Liver (tissue), 9 donors: ENCODE results near the gene MAT2A. TPM values are rescaled to one million over a fixed set of nuclear protein-coding genes. Genes with fewer than 3 reads are reported as not detected.

ENCODE experiments used
- DNase-seq: peaks from one replicate; pipeline ENCODE4 v3.0.0-alpha.2; 2017; ENCODE audit warnings: low spot score
- H3K27ac ChIP-seq, 2 donors: one replicate each; pipeline ENCODE4 v1.7.0; 2013; ENCODE audit warnings: inconsistent platforms in 2 of 2, low read length in 2 of 2, control low read depth in 1 of 2, low read depth in 1 of 2, mild to moderate bottlenecking in 1 of 2
- H3K27me3 ChIP-seq, 4 donors: one replicate each; pipeline versions ENCODE4 v1.6.1 to v1.7.0; 2013; ENCODE audit warnings: low read length in 3 of 4, inconsistent platforms in 1 of 4, mild to moderate bottlenecking in 1 of 4, moderate library complexity in 1 of 4; ENCODE audit not compliant: control insufficient read depth in 4 of 4, insufficient read depth in 4 of 4
- H3K36me3 ChIP-seq, 4 donors: one replicate each; pipeline versions ENCODE4 v1.6.1 to v1.7.0; 2013; ENCODE audit warnings: low read length in 3 of 4, mild to moderate bottlenecking in 3 of 4, low read depth in 1 of 4, moderate library complexity in 1 of 4; ENCODE audit not compliant: control insufficient read depth in 4 of 4, insufficient read depth in 3 of 4
- H3K4me1 ChIP-seq, 4 donors: one replicate each; pipeline versions ENCODE4 v1.6.1 to v1.7.0; 2013; ENCODE audit warnings: low read length in 3 of 4, mild to moderate bottlenecking in 3 of 4, moderate library complexity in 1 of 4; ENCODE audit not compliant: control insufficient read depth in 4 of 4, insufficient read depth in 4 of 4
- H3K4me3 ChIP-seq, 3 donors: one replicate each; pipeline versions ENCODE4 v1.6.1 to v1.7.0; 2013; ENCODE audit warnings: low read length in 3 of 3, control low read depth in 1 of 3, low read depth in 1 of 3, mild to moderate bottlenecking in 1 of 3
- H3K9ac ChIP-seq, 2 donors: one replicate each; pipeline ENCODE4 v1.7.0; 2013; ENCODE audit warnings: low read length in 2 of 2, mild to moderate bottlenecking in 2 of 2, moderate library complexity in 2 of 2, control low read depth in 1 of 2, low read depth in 1 of 2
- H3K9me3 ChIP-seq, 4 donors: one replicate each; pipeline versions ENCODE4 v1.6.1 to v1.7.0; 2013; ENCODE audit warnings: low read length in 3 of 4; ENCODE audit not compliant: control insufficient read depth in 4 of 4
- EGR1 ChIP-seq, 2 donors: IDR thresholded peaks; 2 replicates each; pipeline ENCODE4 v1.6.1; 2016 to 2018; ENCODE audit warnings: antibody characterized with exemption in 2 of 2, low read depth in 2 of 2
- FOXA1 ChIP-seq: IDR thresholded peaks from 2 replicates; pipeline ENCODE4 v1.6.1; 2016; ENCODE audit warnings: antibody characterized with exemption
- FOXA2 ChIP-seq: IDR thresholded peaks from 2 replicates; pipeline ENCODE4 v1.6.1; 2016; ENCODE audit warnings: antibody characterized with exemption
- GABPA ChIP-seq, 2 donors: IDR thresholded peaks in 1 of 2; conservative IDR thresholded peaks in 1 of 2; 2 replicates each; pipeline ENCODE4 v1.6.1; 2016; ENCODE audit warnings: antibody characterized with exemption in 2 of 2, mild to moderate bottlenecking in 1 of 2, moderate library complexity in 1 of 2
- HNF4A ChIP-seq, 2 donors: conservative IDR thresholded peaks; 2 replicates each; pipeline ENCODE4 v1.6.1; 2016; ENCODE audit warnings: antibody characterized with exemption in 2 of 2, mild to moderate bottlenecking in 2 of 2
- HNF4G ChIP-seq: IDR thresholded peaks from 2 replicates; pipeline ENCODE4 v1.6.1; 2016; ENCODE audit warnings: antibody characterized with exemption
- JUND ChIP-seq, 2 donors: IDR thresholded peaks; 2 replicates each; pipeline ENCODE4 v1.6.1; 2016; ENCODE audit warnings: antibody characterized with exemption in 2 of 2
- NR2F2 ChIP-seq: IDR thresholded peaks from 2 replicates; pipeline ENCODE4 v1.6.1; 2016; ENCODE audit warnings: antibody characterized with exemption
- RAD21 ChIP-seq, 2 donors: IDR thresholded peaks; 2 replicates each; pipeline ENCODE4 v1.6.1; 2016; ENCODE audit warnings: antibody characterized with exemption in 2 of 2, mild to moderate bottlenecking in 2 of 2
- REST ChIP-seq: IDR thresholded peaks from 2 replicates; pipeline ENCODE4 v1.6.1; 2016; ENCODE audit warnings: antibody characterized with exemption, mild to moderate bottlenecking
- RXRA ChIP-seq, 2 donors: IDR thresholded peaks; 2 replicates each; pipeline ENCODE4 v1.6.1; 2017 to 2018; ENCODE audit warnings: antibody characterized with exemption in 2 of 2, mild to moderate bottlenecking in 1 of 2
- SP1 ChIP-seq: IDR thresholded peaks from 2 replicates; pipeline ENCODE4 v1.6.1; 2018; ENCODE audit warnings: antibody characterized with exemption, mild to moderate bottlenecking
- WGBS: extraction: QIAGEN DNeasy Blood & Tissue Kit; methylation state at CpG from one replicate; pipeline ENCODE4 v1.1.7; 2013; 5-methylcytosine and 5-hydroxymethylcytosine counted together
- polyA plus RNA-seq, 2 donors: library from polyadenylated mRNA; stranded (reverse) in 1 of 2; unstranded in 1 of 2; fragments of 200-250 nt in 1 of 2; fragments of >200 nt in 1 of 2; fragmentation: Nextera tagmentation in 1 of 2; extraction: Ambion mirVana in 1 of 2; gene quantifications; one replicate each; pipeline versions ENCODE4 v1.2.1 to v1.2.3, GENCODE V29; 2013 to 2015
- total RNA-seq, 2 donors: library from RNA; depleted of rRNA; stranded (reverse); fragments of >200 nt; gene quantifications; one replicate each; pipeline ENCODE4 v1.2.3, GENCODE V29; 2014
- TF ChIP-seq, protein P1 (sequence below): IDR thresholded peaks from 2 replicates; pipeline ENCODE4 v1.6.1; 2016; ENCODE audit warnings: antibody characterized with exemption
- TF ChIP-seq, protein P2 (sequence below): IDR thresholded peaks from 2 replicates; pipeline ENCODE4 v1.6.1; 2016; ENCODE audit warnings: antibody characterized with exemption
- TF ChIP-seq, protein P3 (sequence below): IDR thresholded peaks from 2 replicates; pipeline ENCODE4 v1.6.1; 2016; ENCODE audit warnings: antibody characterized with exemption
- TF ChIP-seq, protein P4 (sequence below): fragments of 150-350 bp; IDR thresholded peaks from 2 replicates; pipeline ENCODE4 v1.5.1; 2017; ENCODE audit warnings: improper control_type of control experiment, low read depth, low read length; ENCODE audit not compliant: missing input control
- donor health status: healthy.
- donor health status: healthy.
- donor health status: healthy.
- donor health status: healthy.
- donor health status: healthy.

Gene MAT2A
- total and polyA plus RNA-seq, 4 donors = 48.3 to 104 (median 79.9) TPM

DNA sequence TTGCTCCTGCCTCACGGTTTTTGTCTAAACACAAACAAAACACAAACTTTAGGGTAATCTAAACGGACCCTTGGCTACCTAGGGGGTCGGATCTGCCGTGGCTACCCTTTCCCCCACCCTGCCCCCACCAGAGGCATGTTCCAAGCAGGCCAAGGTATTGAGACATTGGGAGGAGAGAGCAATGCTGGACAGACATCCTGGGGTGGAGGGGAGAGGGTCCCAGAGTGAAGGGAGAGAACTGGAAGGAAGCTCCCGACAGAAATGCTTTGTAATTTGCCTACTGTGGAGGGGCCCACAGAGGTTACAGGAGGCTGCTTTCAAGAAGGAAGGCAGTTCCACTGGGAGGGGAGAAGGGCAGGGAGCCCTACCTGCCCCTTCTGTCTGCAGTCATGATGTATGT is 13.9 kb upstream of the MAT2A start:
- Histone ChIP-seq H3K9me3 (no peaks in the 10 kb centered on the region), H3K4me1 (peaks cover 2 to 14% (median 12%) of the 10 kb centered on the region in 4 donors), H3K9ac (no peak overlapping the region), H3K4me3 (no peak overlapping the region), H3K27ac (no peak overlapping the region), H3K27me3 (no peaks in the 10 kb centered on the region), H3K36me3 (no peaks in the 10 kb centered on the region)
- WGBS = 81% methylated on average over 5 of the region's 5 CpGs
- no peak for DNase-seq
- TF ChIP-seq JUND (IDR thresholded peaks at IDR 0.05) (no peak), EGR1 (IDR thresholded peaks at IDR 0.05; ENCODE audit: low read depth in 2 of 2) (no peak), HNF4G (no peak), HNF4A (conservative IDR thresholded peaks at IDR 0.05) (no peak), FOXA2 (no peak), RXRA (IDR thresholded peaks at IDR 0.05) (no peak), NR2F2 (no peak), FOXA1 (no peak), RAD21 (IDR thresholded peaks at IDR 0.05) (no peak), SP1 (no peak), REST (no peak)
- TF ChIP-seq, protein P1, sequence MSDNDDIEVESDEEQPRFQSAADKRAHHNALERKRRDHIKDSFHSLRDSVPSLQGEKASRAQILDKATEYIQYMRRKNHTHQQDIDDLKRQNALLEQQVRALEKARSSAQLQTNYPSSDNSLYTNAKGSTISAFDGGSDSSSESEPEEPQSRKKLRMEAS = no peak
- TF ChIP-seq, protein P2, sequence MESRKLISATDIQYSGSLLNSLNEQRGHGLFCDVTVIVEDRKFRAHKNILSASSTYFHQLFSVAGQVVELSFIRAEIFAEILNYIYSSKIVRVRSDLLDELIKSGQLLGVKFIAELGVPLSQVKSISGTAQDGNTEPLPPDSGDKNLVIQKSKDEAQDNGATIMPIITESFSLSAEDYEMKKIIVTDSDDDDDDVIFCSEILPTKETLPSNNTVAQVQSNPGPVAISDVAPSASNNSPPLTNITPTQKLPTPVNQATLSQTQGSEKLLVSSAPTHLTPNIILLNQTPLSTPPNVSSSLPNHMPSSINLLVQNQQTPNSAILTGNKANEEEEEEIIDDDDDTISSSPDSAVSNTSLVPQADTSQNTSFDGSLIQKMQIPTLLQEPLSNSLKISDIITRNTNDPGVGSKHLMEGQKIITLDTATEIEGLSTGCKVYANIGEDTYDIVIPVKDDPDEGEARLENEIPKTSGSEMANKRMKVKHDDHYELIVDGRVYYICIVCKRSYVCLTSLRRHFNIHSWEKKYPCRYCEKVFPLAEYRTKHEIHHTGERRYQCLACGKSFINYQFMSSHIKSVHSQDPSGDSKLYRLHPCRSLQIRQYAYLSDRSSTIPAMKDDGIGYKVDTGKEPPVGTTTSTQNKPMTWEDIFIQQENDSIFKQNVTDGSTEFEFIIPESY = no peak
- TF ChIP-seq, protein P3, sequence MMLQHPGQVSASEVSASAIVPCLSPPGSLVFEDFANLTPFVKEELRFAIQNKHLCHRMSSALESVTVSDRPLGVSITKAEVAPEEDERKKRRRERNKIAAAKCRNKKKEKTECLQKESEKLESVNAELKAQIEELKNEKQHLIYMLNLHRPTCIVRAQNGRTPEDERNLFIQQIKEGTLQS = no peak
- TF ChIP-seq, protein P4, sequence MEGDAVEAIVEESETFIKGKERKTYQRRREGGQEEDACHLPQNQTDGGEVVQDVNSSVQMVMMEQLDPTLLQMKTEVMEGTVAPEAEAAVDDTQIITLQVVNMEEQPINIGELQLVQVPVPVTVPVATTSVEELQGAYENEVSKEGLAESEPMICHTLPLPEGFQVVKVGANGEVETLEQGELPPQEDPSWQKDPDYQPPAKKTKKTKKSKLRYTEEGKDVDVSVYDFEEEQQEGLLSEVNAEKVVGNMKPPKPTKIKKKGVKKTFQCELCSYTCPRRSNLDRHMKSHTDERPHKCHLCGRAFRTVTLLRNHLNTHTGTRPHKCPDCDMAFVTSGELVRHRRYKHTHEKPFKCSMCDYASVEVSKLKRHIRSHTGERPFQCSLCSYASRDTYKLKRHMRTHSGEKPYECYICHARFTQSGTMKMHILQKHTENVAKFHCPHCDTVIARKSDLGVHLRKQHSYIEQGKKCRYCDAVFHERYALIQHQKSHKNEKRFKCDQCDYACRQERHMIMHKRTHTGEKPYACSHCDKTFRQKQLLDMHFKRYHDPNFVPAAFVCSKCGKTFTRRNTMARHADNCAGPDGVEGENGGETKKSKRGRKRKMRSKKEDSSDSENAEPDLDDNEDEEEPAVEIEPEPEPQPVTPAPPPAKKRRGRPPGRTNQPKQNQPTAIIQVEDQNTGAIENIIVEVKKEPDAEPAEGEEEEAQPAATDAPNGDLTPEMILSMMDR = no peak

DNA sequence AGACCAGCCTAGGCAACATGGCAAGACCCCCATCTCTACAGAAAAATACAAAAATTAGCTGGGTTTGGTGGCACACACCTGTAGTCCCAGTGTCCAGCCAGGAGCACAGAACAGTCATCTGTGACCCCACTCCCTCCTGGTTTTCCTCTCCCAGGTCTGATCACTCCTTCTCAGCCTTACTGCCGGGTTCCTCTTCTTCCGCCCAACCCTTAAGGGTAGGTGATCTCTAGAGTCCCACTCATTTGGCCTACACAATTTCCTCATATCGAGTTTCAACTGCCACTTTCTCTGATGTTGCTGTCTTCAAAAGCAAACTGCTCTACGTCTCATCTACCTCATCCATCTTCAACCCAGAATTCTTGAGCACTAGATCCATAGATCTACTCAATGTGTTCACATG is 13.4 kb upstream of the MAT2A start:
- Histone ChIP-seq H3K4me3 (no peak overlapping the region), H3K27me3 (no peaks in the 10 kb centered on the region), H3K9ac (no peak overlapping the region), H3K36me3 (no peaks in the 10 kb centered on the region), H3K4me1 (peaks cover 2 to 14% (median 12%) of the 10 kb centered on the region in 4 donors), H3K27ac (no peak overlapping the region), H3K9me3 (no peaks in the 10 kb centered on the region)
- no peak for DNase-seq
- TF ChIP-seq RXRA (IDR thresholded peaks at IDR 0.05) (no peak), FOXA2 (no peak), GABPA (IDR thresholded peaks at IDR 0.05 in 1 of 2, conservative IDR thresholded peaks at IDR 0.05 in 1 of 2) (no peak), NR2F2 (no peak), RAD21 (IDR thresholded peaks at IDR 0.05) (no peak)
- TF ChIP-seq, protein P2 = no peak
- 85% methylated on average over 4 of the region's 4 CpGs for WGBS
